PC-9 (cell line): ENCODE measurements around the gene ZNF593.
A peak's percentile ranks its signal among the peaks of the same experiment; 100 is the strongest.

ENCODE experiments used
- CTCF ChIP-seq: fragments of 200-600 bp; sonication (generic); conservative IDR thresholded peaks from 2 replicates; pipeline ENCODE4 v1.6.1; 2017; ENCODE audit warnings: mixed run types, antibody characterized with exemption, mild to moderate bottlenecking, moderate library complexity
- EZH2 ChIP-seq: fragments of 200-600 bp; sonication (generic); IDR thresholded peaks from 2 replicates; pipeline ENCODE4 v1.8.0; 2017; ENCODE audit warnings: antibody characterized with exemption, low read depth

- TF ChIP-seq CTCF: peak; percentile 82
- TF ChIP-seq EZH2: no peak
Observed at GRCh38 chr1:26145041-26145959, 24.4 kb upstream of the ZNF593 start.
